ENCODE data around the gene TRIM62.

DNA sequence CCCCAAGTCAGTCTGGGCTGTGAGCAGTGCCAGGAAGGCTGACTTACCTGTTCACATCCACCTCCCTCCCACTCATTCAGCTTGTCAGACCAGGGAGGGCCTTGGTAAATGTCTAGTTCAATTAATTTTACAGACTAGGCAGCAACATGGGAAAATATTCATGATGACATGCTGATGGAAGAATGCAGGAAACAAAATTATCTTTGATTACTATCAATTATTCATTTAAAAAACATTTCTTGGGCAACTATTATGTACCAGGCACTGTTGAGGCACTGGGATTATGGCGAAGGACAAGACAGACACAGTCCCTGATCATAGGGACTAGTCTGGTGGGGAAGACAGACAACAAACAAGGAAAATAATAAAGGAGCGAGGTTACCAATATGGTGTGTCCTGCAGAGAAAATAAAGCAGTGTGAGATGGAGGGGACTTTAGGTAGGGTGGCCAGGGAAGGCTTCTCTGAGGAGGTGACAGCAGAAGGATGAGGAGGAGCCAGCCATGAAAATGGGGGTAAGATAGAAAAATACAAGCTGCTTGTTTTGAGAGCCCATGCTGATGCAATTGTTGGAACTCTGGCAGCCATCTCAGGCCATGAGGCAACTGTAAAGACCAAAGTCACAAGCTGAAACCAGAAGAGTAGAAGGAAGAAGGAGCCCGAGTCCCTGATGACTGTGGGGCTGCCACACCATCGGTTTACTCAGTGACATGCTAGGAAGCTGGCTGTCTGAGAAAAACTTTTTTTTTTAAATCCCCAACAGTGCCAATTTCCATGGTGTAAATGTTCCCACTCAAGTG is 14.0 kb downstream of the TRIM62 start:
- TF ChIP-seq, protein P1, sequence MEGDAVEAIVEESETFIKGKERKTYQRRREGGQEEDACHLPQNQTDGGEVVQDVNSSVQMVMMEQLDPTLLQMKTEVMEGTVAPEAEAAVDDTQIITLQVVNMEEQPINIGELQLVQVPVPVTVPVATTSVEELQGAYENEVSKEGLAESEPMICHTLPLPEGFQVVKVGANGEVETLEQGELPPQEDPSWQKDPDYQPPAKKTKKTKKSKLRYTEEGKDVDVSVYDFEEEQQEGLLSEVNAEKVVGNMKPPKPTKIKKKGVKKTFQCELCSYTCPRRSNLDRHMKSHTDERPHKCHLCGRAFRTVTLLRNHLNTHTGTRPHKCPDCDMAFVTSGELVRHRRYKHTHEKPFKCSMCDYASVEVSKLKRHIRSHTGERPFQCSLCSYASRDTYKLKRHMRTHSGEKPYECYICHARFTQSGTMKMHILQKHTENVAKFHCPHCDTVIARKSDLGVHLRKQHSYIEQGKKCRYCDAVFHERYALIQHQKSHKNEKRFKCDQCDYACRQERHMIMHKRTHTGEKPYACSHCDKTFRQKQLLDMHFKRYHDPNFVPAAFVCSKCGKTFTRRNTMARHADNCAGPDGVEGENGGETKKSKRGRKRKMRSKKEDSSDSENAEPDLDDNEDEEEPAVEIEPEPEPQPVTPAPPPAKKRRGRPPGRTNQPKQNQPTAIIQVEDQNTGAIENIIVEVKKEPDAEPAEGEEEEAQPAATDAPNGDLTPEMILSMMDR (conservative IDR thresholded peaks at IDR 0.05; ENCODE audit: low read depth, low read length) = no peak
- no peak for TF ChIP-seq EZH2 (IDR thresholded peaks at IDR 0.05; ENCODE audit: borderline replicate concordance, low read depth, low read length, poor library complexity, severe bottlenecking)

Measured in A673 (cell line).